ENCODE results near the gene TMEM50A.
"Not testable (repeated sequence)": the region's sequence is repeated elsewhere in the genome, so short reads cannot be mapped to it uniquely, and the experiment has no call there.

Gene TMEM50A

DNA sequence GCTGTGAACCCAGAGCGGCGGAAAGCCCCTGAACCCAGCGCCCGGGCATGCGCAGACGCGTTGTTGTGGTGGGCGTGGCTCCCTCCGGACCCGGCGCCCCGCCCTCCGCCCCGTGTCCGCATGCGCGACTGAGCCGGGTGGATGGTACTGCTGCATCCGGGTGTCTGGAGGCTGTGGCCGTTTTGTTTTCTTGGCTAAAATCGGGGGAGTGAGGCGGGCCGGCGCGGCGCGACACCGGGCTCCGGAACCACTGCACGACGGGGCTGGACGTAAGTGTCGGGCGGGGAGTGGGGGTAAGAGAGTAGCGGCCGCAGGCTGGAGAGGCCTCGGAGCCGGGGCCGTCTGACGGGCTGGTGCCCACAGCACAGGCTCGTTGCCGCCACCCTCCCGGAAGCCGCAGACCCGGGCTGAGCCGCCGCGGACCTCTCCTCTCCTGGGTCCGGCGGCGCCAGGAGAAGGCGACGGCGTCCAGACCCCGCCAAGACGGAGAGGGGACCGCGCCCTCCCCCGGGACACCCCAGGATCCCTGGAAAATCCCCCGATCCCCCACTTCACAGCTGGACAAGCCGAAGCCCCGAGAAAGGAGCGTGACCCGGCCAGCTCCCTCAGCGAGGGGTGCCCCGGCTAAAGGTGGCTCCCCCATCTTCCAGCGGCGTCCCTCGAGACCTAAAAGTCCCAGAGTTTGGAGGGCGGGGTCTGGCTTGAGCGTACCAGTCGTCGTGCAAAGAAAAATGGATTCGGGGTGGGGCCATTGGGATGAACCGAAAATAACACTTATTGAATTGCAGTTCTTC is at the start of gene TMEM50A:
TSS of gene TMEM50A (plus strand) at position 147 of the 794 bp plus-strand sequence. CDS start 2,153 bp downstream, outside the sequence.
- DNase-seq (ENCODE audit: low read depth): peak; percentile 83
- peak within 1 kb of the TSS; percentile 94 for H3K4me3 ChIP-seq (ENCODE audit: low read length)
- TF ChIP-seq, protein P1, sequence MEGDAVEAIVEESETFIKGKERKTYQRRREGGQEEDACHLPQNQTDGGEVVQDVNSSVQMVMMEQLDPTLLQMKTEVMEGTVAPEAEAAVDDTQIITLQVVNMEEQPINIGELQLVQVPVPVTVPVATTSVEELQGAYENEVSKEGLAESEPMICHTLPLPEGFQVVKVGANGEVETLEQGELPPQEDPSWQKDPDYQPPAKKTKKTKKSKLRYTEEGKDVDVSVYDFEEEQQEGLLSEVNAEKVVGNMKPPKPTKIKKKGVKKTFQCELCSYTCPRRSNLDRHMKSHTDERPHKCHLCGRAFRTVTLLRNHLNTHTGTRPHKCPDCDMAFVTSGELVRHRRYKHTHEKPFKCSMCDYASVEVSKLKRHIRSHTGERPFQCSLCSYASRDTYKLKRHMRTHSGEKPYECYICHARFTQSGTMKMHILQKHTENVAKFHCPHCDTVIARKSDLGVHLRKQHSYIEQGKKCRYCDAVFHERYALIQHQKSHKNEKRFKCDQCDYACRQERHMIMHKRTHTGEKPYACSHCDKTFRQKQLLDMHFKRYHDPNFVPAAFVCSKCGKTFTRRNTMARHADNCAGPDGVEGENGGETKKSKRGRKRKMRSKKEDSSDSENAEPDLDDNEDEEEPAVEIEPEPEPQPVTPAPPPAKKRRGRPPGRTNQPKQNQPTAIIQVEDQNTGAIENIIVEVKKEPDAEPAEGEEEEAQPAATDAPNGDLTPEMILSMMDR (IDR thresholded peaks at IDR 0.05; ENCODE audit: insufficient read depth, low read depth, low read length, missing control alignments): no peak

DNA sequence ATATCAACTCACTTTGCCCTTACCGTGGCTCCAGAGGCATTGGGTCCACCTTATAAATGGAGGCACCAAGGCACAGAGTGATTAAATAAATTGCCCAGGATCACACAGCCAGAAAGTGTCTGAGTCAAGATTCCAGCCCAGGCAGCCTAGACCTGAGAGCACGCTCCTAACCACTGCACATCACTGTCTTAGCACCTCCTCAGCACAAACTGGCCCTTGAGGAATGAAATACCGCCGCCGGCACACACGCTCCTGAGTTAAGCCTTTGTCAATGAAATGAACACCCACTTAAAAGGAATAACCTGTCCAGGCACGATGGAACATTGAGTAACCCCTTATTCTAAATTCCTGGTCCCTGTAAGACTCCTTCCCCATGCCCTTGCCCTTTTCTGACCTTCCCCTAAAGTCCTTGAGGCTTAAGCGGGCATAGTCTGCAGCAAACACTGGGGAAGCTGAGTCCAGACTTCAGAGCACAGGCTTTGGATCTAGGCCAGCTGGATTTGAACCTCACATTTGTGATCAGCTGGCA is 49.5 kb upstream of the TMEM50A start:
- peak; percentile 70 for DNase-seq (ENCODE audit: low read depth)
- H3K4me3 ChIP-seq (ENCODE audit: low read length): not testable (repeated sequence)

DNA sequence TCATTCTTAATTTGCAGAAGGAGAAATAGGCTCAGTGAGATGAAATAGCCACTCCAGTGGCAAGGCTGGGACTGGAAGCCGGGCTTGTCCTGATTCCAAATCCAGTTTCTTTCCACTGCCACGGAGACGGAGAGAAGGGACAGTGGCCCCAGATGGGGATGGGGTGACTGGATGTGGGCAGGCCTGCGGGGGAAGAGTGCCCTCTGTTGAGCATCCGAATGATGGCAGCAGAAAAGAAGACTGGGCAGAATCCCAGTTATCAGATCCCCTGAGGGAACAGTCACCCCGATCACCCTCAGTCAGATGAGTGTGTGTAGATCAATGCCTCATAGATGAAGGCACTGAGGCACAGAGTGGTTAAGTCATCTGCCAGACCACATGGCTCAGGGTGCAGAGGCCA is 48.1 kb upstream of the TMEM50A start:
- H3K4me3 ChIP-seq (ENCODE audit: low read length); DNase-seq (ENCODE audit: low read depth): not testable (repeated sequence)
- TF ChIP-seq, protein P1 (IDR thresholded peaks at IDR 0.05; ENCODE audit: insufficient read depth, low read depth, low read length, missing control alignments): peak; percentile 31

DNA sequence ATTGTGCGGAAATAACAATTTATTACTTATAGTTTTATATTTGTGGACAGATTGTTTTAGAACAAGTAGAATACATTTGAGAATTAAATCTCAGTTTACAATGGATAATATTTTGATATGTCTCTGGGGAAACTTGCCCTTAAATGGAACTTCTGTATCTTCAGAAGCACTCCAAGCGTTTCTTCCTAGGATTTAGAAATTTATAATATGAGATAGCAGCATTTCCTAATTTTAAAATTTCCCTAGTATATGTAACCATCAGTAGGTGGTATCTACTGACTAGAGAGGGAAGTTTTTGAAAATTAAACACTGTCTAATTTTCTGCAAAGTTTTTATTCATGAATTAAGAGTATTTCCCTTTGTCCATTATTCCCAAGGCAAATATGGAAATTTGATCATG is 44.7 kb upstream of the TMEM50A start:
- DNase-seq (ENCODE audit: low read depth); H3K4me3 ChIP-seq (ENCODE audit: low read length): not testable (repeated sequence)

DNA sequence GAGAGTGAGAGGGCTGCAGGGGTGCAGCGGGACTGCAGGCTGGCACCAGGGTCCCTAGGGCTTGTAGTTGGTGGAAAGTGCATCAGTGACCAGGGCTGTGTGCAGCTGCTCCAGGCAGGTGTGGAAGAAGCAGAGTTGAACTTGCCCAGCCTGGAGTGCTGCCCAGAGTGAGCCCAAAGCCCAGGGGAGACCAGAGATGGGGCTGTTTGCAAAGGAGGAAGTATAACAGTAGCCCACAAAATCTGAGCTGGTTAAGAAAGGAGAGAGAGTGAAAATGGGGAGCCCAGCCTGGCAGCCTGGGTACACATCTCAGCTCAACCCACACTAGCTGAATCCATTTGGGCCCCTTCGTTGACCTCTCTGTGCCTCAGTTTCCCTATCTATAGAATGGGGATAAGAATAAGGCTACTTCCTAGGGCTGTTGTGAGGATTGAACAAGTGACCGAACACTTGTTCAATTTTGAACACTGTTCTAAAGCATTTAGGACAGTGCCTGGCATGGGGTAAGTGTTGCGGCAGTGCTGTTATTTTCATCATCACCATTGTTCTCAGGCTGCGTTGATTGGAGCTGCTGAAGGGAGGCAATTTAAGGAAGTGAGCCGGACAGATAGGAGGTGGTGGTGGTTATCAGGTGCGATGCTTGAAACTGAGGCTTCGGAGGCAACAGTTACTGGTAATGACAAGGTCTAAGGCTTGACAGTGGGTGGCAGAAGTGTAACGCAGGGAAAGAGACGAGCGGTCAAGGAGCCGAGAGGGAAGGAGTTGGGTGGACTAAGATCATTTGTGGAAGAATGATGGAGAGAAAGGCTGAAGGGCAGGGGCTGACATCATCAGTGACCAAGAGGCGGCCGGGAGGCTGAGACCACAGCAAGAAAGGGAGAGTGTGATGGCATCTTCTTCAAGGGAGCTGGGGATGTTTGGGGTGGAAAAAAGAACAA is 43.0 kb upstream of the TMEM50A start:
- not testable (repeated sequence) for H3K4me3 ChIP-seq (ENCODE audit: low read length)

DNA sequence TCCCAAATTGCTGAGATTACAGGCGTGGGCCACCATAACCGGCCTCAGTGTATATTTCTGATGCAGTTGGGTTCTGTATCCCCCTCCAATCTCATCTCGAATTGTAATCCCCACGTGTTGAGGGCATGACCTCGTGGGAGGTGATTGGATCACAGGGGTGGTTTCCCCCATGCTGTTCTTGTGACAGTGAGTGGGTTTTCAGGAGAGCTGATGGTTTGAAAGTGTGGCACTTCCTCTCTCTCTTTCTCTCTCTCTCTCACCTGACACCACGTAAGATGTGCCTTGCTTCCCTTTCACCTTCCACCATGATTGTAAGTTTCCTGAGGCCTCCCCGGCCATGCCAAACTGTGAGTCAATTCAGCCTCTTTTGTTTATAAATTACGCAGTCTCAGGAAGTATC is 41.6 kb upstream of the TMEM50A start:
- not testable (repeated sequence) for DNase-seq (ENCODE audit: low read depth); H3K4me3 ChIP-seq (ENCODE audit: low read length)

More for the DNA sequence above, 43.0 kb upstream of the TMEM50A start:
- DNase-seq (ENCODE audit: low read depth): not testable (repeated sequence)

DNA sequence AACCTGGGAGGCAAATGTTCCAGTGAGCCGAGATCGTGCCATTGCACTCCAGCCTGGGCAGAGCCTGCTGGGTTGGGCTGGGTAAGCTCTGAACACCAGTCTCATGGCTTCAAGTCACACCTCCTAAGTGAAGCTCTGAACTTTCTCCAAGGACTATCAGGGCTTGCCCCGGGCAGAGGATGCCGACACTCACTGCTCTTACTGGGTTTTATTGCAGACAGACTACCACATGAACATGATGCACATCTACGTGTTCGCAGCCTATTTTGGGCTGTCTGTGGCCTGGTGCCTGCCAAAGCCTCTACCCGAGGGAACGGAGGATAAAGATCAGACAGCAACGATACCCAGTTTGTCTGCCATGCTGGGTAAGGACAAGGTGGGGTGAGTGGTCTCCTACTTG is 37.4 kb upstream of the TMEM50A start:
- not testable (repeated sequence) for H3K4me3 ChIP-seq (ENCODE audit: low read length); DNase-seq (ENCODE audit: low read depth)

DNA sequence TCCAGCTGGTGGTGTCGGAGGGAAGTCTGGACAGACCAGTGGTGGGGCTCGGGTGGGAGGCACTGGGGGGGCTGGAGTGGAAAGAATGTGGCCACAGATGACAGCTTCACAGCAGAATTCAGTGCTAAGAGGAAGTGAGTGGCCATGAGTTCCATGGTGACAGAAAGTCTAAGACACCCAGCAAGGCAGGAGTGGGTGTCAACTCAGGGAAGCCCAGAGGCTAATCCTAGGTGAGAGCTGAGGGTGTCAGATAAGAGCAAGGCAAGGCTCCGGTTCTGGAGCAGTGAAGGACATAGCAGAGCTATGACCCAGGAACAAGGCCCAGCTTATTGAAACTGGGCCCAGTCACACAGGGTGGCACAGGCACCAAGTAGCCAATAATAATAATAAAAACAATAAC is 35.8 kb upstream of the TMEM50A start:
- H3K4me3 ChIP-seq (ENCODE audit: low read length): not testable (repeated sequence)

DNA sequence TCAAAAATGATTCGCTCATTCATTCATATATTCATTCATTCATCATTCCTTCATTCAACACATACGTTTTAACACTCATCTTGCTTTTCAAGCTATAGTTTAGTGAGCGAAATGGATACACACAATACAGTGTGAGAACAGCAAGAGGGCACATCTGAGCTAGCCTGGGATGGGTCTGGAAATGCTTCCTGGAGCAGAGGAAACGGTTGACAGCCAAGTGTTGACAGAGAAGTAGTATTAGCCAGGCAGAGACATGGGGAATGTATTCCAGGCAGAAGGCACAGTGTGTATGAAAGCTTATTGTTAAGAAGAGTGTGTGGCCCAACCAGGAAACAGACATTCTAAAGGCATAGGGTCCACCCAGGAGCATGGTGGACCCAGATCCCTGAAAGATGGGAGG is 33.2 kb upstream of the TMEM50A start:
- TF ChIP-seq, protein P1 (IDR thresholded peaks at IDR 0.05; ENCODE audit: insufficient read depth, low read depth, low read length, missing control alignments): peak; percentile 9
- not testable (repeated sequence) for DNase-seq (ENCODE audit: low read depth); H3K4me3 ChIP-seq (ENCODE audit: low read length)

More for the DNA sequence above, 35.8 kb upstream of the TMEM50A start:
- DNase-seq (ENCODE audit: low read depth): not testable (repeated sequence)

DNA sequence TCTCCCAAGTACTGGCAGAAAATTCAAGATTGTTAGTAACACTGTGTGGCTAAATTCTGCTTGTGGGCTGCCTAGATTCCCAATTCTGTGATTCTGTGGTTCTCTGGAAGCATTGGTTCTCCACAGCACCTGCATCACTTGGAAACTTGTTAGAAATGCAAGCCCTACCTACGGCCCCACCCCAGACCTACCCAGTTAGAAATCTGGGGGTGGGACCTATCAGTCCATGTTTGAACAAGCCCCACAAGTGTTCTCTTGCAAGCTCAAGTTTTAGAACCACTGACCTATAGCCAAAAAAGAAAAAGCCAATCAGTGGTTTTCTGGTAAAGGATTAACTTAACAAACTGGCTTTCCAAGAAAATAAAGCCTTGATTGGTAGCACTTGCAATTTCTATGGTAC is 30.0 kb upstream of the TMEM50A start:
- not testable (repeated sequence) for H3K4me3 ChIP-seq (ENCODE audit: low read length); DNase-seq (ENCODE audit: low read depth)

DNA sequence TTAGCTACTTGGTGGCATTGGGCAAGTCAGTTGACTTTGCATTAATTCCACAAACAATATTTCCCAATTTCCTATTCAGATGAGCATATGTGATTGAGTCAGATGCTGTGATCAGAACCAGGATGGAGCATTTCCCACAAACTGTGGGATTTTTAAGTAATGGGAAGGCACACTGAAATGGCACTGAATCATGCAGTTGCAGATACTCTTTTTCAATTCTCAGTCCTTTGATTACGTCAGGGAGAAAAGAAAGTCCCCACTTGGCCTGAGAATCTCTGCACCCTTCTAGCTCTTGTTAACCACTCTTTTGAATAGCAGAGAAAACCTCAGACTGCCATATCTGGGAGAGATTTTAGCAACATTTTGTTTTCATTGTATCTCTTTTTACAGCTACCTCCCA is 29.0 kb upstream of the TMEM50A start:
- not testable (repeated sequence) for DNase-seq (ENCODE audit: low read depth); H3K4me3 ChIP-seq (ENCODE audit: low read length)

DNA sequence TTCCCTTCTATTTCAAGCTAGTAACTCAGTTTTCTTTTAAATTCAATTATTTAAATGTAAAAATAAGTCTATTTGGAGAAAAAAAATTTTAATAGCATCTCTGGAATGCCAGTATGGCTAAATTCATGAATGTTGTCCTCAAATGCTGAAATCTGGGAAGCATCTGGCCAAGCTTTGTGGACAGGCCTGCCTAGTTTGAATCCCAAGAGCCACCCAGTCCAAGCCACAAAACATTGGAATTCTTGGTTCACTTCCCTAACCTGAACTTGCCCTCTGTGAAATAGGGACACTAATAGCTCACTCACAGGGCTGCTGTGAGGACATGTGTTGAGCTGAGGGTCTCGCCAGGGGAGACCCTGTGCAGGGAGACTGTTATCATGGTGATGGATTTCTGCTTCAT is 28.6 kb upstream of the TMEM50A start:
- H3K4me3 ChIP-seq (ENCODE audit: low read length); DNase-seq (ENCODE audit: low read depth): not testable (repeated sequence)

DNA sequence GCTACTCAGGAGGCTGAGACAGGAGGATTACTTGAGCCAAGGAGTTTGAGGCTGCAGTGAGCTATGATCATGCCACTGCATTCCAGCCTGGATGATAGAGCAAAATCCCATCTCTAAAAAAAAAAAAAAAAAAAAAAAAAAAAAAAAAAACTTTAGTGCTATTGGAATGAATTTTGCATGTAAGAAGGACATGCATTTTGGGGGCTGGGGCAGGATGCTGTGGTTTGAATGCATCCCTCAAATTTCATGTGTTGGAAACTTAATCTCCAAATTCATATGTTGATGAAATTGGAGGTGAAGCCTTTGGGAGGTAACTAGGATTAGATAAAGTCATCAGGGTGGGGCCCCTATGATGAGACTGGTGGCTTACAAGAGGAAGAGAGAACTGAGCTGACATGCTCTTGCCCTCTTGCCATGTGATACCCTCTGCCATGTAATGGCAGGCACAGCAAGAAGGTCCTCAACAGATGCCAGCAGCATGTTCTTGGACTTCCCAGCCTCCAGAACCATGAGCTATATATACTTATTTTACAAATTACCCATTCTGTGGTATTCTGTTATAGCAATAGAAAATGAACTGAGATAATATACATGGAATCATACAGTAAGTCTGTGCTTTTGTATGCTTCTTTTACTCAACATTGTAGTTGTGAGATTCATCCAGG is 25.2 kb upstream of the TMEM50A start:
- DNase-seq (ENCODE audit: low read depth); H3K4me3 ChIP-seq (ENCODE audit: low read length): not testable (repeated sequence)

DNA sequence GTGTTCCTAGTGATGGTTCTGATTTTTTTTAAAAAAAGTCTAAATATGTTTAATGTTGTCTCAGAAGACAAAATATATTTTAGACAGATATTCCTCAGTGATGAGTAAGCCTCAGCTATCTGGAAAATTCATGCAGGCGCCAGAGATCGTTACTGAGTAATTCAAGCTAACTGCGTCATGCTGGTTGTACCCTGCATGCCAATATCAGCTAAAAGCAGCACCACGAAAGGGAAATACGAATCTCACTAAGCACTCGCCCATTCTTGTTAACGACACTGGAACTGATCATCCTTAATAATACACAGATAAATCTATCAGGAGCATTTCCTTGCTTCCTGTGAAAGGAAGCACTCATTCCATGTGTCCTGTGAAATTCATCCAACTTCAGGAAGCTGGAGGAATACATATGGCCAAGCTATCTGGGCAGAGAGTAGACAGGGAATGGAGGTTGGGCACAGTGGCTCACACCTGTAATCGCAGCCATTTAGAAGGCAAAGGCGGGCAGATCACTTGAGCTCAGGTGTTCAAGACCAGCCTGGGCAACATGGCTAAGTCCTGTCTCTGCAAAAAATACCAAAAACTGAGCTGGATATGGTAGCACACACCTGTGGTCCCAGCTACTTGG is 17.7 kb upstream of the TMEM50A start:
- DNase-seq (ENCODE audit: low read depth); H3K4me3 ChIP-seq (ENCODE audit: low read length): not testable (repeated sequence)
